Sigmoid colon (tissue), 7 donors: ENCODE measurements around the gene SLC35B1. TPM values are rescaled to one million over a fixed set of nuclear protein-coding genes. Genes with fewer than 3 reads are reported as not detected.

ENCODE experiments used
- DNase-seq: peaks from one replicate; pipeline ENCODE4 v3.0.0-alpha.2; 2019
- H3K27ac ChIP-seq, 4 donors: fragments of 200-600 bp; sonication (generic); one replicate each; pipeline ENCODE4 v1.5.1; 2016 to 2019; ENCODE audit warnings: mild to moderate bottlenecking in 1 of 4
- H3K27me3 ChIP-seq, 3 donors: fragments of 200-600 bp; sonication (generic); one replicate each; pipeline ENCODE4 v1.5.1; 2019; ENCODE audit warnings: mild to moderate bottlenecking in 1 of 3
- H3K36me3 ChIP-seq, 4 donors: fragments of 200-600 bp; sonication (generic); one replicate each; pipeline ENCODE4 v1.5.1; 2016 to 2019
- H3K4me1 ChIP-seq, 4 donors: fragments of 200-600 bp; sonication (generic); one replicate each; pipeline ENCODE4 v1.5.1; 2017 to 2019
- H3K4me3 ChIP-seq, 4 donors: fragments of 200-600 bp; sonication (generic); one replicate each; pipeline ENCODE4 v1.5.1; 2017 to 2019; ENCODE audit warnings: mild to moderate bottlenecking in 2 of 4, moderate library complexity in 1 of 4
- H3K9me3 ChIP-seq, 4 donors: fragments of 200-600 bp in 3 of 4; sonication (generic) in 3 of 4; one replicate each; pipeline versions ENCODE4 v1.5.1 to v1.6.1; 2013 to 2019
- EP300 ChIP-seq, 4 donors: sonication (generic); formaldehyde crosslinking; IDR thresholded peaks; one replicate each; pipeline ENCODE4 v1.6.1; 2017; ENCODE audit warnings: antibody characterized with exemption in 4 of 4
- POLR2A ChIP-seq, 2 donors: fragments of 450-650 bp; IDR thresholded peaks; one replicate each; pipeline ENCODE4 v1.6.1; 2016; ENCODE audit warnings: antibody characterized with exemption in 2 of 2, mild to moderate bottlenecking in 2 of 2, moderate library complexity in 2 of 2
- POLR2AphosphoS5 ChIP-seq, 4 donors: sonication (generic); formaldehyde crosslinking; IDR thresholded peaks; one replicate each; pipeline ENCODE4 v1.6.1; 2017; ENCODE audit warnings: antibody characterized with exemption in 4 of 4
- WGBS, 2 donors: extraction: QIAGEN DNeasy Blood & Tissue Kit; methylation state at CpG; one replicate each; pipeline ENCODE4 v1.1.7; 2013; 5-methylcytosine and 5-hydroxymethylcytosine counted together
- intact Hi-C: fragments of 100-400 bp; cut with DNase I; formaldehyde crosslinking; loops from one replicate; pipeline ENCODE4 v1.15.1; 2023
- polyA plus RNA-seq, 3 donors: library from polyadenylated mRNA; stranded (reverse); fragments of 200-250 nt; gene quantifications; one replicate each; pipeline ENCODE4 v1.2.3, GENCODE V29; 2013
- total RNA-seq, 4 donors: library from RNA; depleted of rRNA; stranded (reverse); fragments of >200 nt; gene quantifications; one replicate each; pipeline ENCODE4 v1.1.0, GENCODE V29; 2016
- TF ChIP-seq, protein P1 (sequence below), 4 experiments: fragments of 450-650 bp in 3 of 4; fragments of 200-600 bp in 1 of 4; IDR thresholded peaks; one replicate each; pipeline ENCODE4 v1.5.1; 2016 to 2019; ENCODE audit warnings: antibody characterized with exemption in 4 of 4, mild to moderate bottlenecking in 3 of 4, moderate library complexity in 2 of 4
- donor health status: healthy with polysubstance abuse.
- donor health status: Bipolar disorder and iron deficiency.
- donor health status: healthy.

The SLC35B1 gene
- total and polyA plus RNA-seq, 7 donors: 13.0 to 59.7 (median 24.0) TPM

DNA sequence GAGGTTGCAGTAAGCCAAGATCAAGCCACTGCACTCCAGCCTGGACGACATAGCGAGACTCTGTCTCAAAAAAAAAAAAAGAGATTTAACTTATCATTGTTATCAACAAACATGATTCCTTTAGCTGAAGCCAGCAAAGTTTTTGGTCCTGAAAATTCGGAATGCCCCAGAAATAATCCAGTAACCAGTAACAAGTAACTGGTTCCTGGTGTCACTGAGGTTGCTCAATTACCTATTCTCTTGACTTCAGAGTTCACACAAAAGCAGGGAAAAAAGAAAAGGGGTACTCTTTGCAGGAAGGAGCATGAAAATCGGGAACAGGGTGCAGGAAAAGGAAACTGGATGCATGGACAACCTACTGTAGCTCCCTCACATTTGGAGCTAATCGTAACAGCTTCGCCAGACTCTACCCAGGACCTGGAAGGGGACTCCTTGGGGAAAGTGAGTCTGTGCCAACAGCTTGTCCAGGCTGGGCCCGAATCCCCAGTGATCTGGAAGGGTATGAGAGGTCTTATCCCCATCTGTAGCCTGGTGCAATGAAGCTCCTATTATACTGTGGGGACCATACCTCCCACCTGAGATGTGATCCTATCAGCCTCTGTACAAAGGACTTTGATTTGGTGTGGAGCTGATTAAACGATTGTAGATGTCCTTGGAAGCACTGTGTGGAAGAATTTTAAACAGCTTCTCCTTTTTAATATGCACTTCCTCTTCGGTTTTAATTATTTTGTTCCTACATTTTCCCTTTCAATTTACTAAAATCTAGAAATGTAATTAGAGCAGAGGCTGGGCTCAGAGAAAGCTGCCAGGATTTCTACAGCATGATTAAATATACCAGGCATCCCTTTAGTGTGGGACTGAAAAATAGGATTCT lies 26.4 kb downstream of the SLC35B1 start:
- Histone ChIP-seq H3K4me3 (no peak overlapping the region), H3K36me3 (no peaks in the 10 kb centered on the region), H3K4me1 (peaks cover 0 to 10% (median 5%) of the 10 kb centered on the region in 4 donors), H3K27ac (peak overlapping the region in 2 of 4 donors; percentile 1 to 48), H3K9me3 (no peaks in the 10 kb centered on the region), H3K27me3 (no peaks in the 10 kb centered on the region)
- intact Hi-C loops: no loop called here
- 71 to 73% methylated on average over 9 of the region's 9 CpGs for WGBS, 2 donors
- no peak for TF ChIP-seq EP300 (IDR thresholded peaks at IDR 0.05)
- TF ChIP-seq, protein P1, sequence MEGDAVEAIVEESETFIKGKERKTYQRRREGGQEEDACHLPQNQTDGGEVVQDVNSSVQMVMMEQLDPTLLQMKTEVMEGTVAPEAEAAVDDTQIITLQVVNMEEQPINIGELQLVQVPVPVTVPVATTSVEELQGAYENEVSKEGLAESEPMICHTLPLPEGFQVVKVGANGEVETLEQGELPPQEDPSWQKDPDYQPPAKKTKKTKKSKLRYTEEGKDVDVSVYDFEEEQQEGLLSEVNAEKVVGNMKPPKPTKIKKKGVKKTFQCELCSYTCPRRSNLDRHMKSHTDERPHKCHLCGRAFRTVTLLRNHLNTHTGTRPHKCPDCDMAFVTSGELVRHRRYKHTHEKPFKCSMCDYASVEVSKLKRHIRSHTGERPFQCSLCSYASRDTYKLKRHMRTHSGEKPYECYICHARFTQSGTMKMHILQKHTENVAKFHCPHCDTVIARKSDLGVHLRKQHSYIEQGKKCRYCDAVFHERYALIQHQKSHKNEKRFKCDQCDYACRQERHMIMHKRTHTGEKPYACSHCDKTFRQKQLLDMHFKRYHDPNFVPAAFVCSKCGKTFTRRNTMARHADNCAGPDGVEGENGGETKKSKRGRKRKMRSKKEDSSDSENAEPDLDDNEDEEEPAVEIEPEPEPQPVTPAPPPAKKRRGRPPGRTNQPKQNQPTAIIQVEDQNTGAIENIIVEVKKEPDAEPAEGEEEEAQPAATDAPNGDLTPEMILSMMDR (IDR thresholded peaks at IDR 0.05): no peak
- no peak for TF ChIP-seq POLR2A (IDR thresholded peaks at IDR 0.05)
- no peak for TF ChIP-seq POLR2AphosphoS5 (IDR thresholded peaks at IDR 0.05)
- DNase-seq: no peak

DNA sequence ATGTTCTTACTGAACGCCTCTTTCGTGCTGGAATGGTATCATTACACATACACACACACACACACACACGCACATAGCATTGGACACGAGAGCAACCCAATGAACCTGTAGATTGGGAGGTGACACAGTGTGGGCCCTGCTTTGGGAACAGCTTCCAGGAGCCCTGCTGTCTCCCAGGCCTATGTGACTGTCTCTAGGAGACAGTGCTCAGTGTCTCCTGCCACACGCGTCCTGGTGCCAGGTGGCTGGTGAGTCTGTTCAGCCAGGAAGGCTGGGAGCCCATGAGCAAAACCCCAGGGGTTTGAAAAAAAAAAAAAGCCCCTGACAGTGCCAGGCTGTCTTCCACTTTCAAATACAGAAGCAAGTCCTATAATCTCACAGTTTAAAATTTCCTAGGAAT lies 27.4 kb downstream of the SLC35B1 start:
- peak overlapping the region in 3 of 4 donors; percentile 22 to 48 (median 33) for H3K27ac ChIP-seq
- H3K4me1 ChIP-seq: peaks cover 0 to 20% (median 14%) of the 10 kb centered on the region in 4 donors
- intact Hi-C loops: no loop called here

GRCh38 chr17:49677933-49678847 lies 29.6 kb downstream of the SLC35B1 start, which contains the start of gene SPOP:
Gene SPOP, minus strand, starts transcription at chr17:49678097. Its CDS starts 55,287 bp downstream, at chr17:49622810.
- DNase-seq: peak; percentile 100
- H3K27me3 ChIP-seq: no peaks in the 10 kb centered on the region
- peak within 1 kb of the TSS; percentile 68 to 77 (median 74) for H3K4me3 ChIP-seq
- WGBS, 2 donors: 11 to 16% methylated on average over 53 of the region's 53 CpGs
- intact Hi-C loops: loop anchor here (2.0 to 5.0 kb wide), 3 partner anchors 31 to 101 kb away; partner anchors contain the start of gene NXPH3
- TF ChIP-seq EP300 (IDR thresholded peaks at IDR 0.05) (peak in 1 of 4 donors; percentile 26), POLR2A (IDR thresholded peaks at IDR 0.05) (peak; percentile 5 to 16), POLR2AphosphoS5 (IDR thresholded peaks at IDR 0.05) (peak; percentile 87 to 91 (median 90))
- TF ChIP-seq, protein P1 (IDR thresholded peaks at IDR 0.05): no peak
- H3K27ac ChIP-seq: peak within 1 kb of the TSS; percentile 96 to 99 (median 98)
- H3K36me3 ChIP-seq: peaks cover 0 to 6% (median 0%) of the 10 kb centered on the region in 4 donors
- peaks cover 0 to 41% (median 31%) of the 10 kb centered on the region in 4 donors for H3K4me1 ChIP-seq
- H3K9me3 ChIP-seq: no peaks in the 10 kb centered on the region

More for the DNA sequence above, 27.4 kb downstream of the SLC35B1 start:
- Histone ChIP-seq H3K4me3 (no peak overlapping the region), H3K9me3 (no peaks in the 10 kb centered on the region), H3K36me3 (peaks cover 0 to under 1% (median 0%) of the 10 kb centered on the region in 4 donors), H3K27me3 (no peaks in the 10 kb centered on the region)
- WGBS, 2 donors: 69 to 70% methylated on average over 6 of the region's 6 CpGs
- DNase-seq: peak; percentile 55
- no peak for TF ChIP-seq POLR2AphosphoS5 (IDR thresholded peaks at IDR 0.05)
- TF ChIP-seq EP300 (IDR thresholded peaks at IDR 0.05): no peak
- no peak for TF ChIP-seq POLR2A (IDR thresholded peaks at IDR 0.05)
- TF ChIP-seq, protein P1 (IDR thresholded peaks at IDR 0.05): no peak

DNA sequence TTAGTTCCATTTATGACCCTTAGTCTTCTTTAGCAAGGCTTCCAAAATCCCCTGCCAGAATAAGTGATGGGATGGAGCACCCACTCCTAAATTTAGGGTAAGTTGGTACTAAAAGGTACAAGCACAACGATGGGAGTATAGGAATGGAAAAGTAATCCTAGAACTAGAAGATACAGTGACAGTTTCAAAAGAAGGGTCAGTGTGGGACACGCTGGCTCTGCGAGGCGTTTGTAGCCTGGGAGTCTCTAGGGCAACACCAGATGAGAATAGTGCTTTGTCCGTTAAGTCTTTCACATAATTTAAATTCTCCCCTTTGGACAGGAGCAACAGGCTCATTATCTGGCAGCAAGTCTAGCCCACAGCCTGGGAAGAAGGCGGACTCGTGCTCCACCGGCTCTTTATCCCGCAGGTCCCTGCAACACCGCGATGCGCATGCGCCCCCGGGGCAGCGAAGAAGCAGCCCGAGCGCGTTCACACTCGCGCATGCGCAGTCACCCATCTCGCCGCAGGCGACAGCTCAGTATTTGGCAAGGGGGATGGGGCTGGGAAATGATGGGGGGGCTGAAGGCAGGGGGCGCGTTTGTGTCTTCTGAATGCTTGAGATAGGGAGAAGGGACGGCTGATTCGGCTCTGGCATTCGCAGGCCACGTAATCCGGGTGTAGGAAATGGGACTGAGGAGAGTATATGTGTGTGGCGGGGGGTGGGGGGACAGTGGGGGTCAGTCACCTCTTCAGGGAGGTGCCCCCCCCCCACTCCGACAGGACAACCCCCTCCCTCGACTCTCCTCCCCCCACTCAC lies 30.4 kb downstream of the SLC35B1 start:
- TF ChIP-seq, protein P1 (IDR thresholded peaks at IDR 0.05): no peak
- TF ChIP-seq EP300 (IDR thresholded peaks at IDR 0.05) (peak in 1 of 4 donors; percentile 52), POLR2A (IDR thresholded peaks at IDR 0.05) (peak; percentile 75 to 87), POLR2AphosphoS5 (IDR thresholded peaks at IDR 0.05) (peak; percentile 95 to 97 (median 96))
- H3K4me1 ChIP-seq: peaks cover 0 to 47% (median 37%) of the 10 kb centered on the region in 4 donors
- no peaks in the 10 kb centered on the region for H3K9me3 ChIP-seq
- H3K27me3 ChIP-seq: no peaks in the 10 kb centered on the region
- peaks cover 0 to 6% (median 0%) of the 10 kb centered on the region in 4 donors for H3K36me3 ChIP-seq
- peak overlapping the region; percentile 68 to 77 (median 74) for H3K4me3 ChIP-seq
- WGBS, 2 donors: 0 to 1% methylated on average over 34 of the region's 34 CpGs
- DNase-seq: peak; percentile 99
- intact Hi-C loops: loop anchor here (2.0 to 5.0 kb wide), 3 partner anchors 31 to 100 kb away; partner anchors contain the start of gene NXPH3
- peak overlapping the region; percentile 96 to 99 (median 98) for H3K27ac ChIP-seq
